GM18511 (cell line): ENCODE measurements around the gene GTF2E1.
"Not testable (repeated sequence)": the region's sequence is repeated elsewhere in the genome, so short reads cannot be mapped to it uniquely, and the experiment has no call there.

ENCODE experiments used
- ATAC-seq: cut with Tn5 transposase; IDR thresholded peaks from one replicate; pipeline ENCODE4 v1.9.1; 2021; ENCODE audit warnings: mild to moderate bottlenecking, moderate library complexity; ENCODE audit not compliant: unreplicated experiment

The GTF2E1 gene

GRCh38 chr3:120752865-120753264, 10.3 kb downstream of the GTF2E1 start:
- ATAC-seq: no peak

DNA sequence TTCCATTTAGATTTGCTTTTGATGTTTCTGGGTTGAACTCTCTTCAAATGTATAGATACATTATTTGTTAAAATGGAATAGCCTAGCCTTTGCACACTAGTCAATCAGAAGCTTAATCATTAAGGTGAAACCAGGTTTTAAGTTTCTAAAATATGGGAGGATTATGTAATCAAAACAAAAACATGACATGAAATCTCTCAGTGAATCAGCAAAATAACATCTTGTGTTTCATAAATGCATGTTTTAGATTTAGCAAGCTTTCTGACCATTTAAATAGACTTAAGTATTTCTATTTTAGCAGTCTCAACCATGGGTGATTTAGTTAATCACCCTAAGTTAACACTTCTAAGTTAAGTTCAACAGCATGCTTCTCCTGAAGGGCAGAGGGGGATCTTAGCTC, 11.3 kb downstream of the GTF2E1 start:
- no peak for ATAC-seq

DNA sequence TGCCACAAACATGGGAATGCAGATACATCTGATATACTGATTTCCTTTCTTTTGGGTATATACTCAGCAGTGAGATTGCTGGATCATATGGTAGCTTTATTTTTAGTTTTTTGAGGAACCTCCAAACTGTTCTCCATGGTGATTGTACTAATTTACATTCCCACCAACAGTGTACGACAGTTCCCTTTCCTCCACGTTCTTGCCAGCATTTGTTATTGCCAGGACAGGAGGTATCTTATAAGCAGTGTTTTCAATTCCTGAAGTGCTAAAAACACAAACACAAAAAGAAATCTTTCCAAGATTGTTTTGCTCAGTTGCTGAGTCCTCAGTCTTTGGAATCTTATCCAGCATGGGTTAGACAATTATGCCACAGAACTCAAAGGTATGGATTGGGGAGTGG, 13.5 kb downstream of the GTF2E1 start:
- ATAC-seq: no peak

DNA sequence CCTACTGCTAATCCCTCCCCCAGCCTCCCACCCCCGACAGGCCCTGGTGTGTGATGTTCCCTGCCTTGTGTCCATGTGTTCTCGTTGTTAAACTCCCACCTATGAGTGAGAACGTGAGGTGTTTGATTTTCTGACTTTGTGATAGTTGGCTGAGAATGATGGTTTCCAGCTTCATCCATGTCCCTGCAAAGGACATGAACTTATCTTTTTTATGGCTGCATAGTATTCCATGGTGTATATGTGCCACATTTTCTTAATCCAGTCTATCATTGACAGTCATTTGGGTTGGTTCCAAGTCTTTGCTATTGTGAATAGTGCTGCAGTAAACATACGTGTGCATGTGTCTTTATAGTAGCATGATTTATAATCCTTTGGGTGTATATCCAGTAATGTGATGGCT, 16.0 kb downstream of the GTF2E1 start:
- not testable (repeated sequence) for ATAC-seq

DNA sequence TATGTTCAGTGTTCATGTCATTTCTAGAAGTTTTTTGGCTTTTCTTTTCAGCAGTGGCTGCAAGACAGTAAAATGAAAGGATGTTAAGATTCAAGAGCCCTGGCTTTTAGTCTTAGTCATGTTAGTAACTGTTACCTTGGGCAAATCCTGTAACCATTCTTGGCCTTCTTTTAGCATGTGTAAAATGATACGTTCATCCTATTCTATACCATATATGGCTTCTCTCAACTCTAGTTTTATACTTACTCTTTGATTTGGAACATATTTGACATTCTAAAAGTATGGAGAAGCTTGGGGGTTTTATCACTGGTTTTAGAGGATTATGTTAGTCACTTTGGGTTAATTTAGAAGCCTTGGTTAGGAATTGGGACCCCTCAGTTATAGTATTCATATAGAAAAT, 20.1 kb downstream of the GTF2E1 start:
- no peak for ATAC-seq

DNA sequence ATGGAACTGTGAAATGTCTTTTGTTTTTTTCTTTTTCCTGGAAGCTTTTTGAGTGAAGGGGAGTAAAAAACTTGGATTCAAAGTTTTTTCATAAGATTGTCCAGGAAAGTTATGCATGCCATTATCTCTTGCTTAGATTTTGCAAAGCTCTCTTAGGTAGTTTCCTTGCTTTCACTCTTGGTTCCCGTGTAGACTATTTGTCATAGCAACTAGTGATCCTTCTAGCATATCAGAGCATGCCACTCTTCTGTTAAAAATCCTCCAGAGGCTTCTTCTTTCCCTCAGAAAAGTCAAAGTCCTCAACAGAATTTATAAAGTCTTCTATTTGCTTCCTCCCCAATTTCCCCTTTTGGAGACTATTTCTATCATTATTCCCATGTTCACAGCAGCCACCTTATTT, 21.1 kb downstream of the GTF2E1 start:
- ATAC-seq: peak; percentile 85

DNA sequence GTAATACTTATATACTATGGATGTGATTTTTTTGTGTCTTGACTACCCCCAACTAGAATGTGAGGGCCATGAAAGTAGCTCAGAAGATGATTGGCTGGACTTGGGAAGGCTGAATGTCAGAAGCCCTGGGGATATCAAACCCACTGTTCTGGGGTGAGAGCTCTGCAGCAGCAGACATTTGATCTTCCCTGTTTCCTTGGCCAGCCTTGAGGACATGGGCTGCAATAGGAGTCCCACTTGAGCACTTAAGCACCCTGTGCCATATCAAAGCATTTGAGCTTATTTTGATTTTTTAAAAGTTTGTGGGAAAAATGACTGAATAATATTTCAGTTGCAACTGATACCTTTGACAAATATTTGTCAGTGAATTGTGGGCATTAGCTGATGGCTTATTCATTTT, 21.7 kb downstream of the GTF2E1 start:
- no peak for ATAC-seq

DNA sequence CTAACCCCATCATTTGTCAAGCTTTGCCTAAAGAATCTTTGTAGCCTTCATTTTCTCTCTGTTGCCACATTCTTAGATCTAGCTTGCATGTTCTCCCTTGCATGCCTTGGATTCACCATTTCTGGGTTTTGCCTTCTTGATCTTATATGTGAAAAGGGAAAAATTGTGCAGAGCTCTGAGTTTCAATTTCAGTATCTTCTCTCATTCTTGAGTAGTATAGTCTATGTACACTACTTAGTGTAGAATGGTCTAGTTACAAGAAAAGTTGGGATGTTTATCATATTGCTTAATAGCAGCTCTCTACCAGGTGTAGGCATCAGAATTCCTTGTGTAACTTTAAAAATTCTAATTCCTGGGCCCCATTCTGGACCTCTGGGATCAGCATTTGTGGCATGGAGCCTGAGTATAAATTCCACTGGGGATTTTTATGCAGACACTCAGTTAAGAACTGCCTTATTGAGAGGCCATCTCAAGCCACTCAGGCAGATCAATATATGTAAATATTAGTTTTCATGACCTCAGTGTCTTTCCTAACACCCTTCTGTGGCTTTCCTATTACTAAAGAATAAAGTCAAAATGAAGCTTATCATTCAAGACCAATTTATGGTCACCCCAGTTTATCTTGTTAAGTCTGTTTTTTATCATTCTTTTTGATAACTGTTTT, 23.4 kb downstream of the GTF2E1 start:
- ATAC-seq: peak; percentile 63

DNA sequence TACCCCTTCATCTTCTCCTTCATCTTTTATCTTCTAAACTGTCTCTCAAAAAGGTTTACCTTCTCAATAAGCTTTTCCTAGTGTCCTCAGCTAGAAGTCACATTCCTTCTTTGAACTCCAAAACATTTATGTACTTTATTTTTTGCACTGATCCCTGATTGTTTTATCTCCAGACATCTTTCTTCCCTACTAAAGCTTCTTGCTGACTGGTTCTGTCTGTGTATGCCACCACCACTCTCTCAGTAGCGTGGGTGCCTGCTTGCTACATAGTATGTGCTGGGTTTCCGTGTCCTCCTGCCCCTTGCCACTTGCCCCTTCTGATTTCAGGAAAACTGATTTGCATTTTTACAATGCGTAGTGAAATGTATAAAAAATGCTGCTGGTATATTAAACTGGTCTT, 24.0 kb downstream of the GTF2E1 start:
- no peak for ATAC-seq

DNA sequence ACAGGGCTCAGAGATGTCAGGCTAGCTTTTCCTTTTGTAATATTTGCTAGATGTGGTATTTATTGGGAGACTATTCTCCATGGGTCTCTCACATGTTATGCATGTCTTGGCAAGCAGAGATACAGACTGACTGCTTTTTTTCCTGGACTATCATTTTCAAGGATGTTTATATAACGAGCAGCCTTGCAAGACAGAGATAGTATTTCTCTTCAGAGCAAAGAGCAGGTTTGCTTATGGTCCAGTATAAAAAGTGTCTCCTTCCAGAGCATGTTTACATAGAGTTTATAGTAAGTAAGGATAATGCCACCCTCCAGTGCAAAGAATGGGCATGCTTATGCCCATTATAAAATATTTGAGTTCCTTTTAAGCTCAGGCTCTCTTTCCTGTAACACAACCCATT, 24.6 kb downstream of the GTF2E1 start:
- ATAC-seq: no peak

GRCh38 chr3:120769436-120769835, 26.9 kb downstream of the GTF2E1 start:
- ATAC-seq: no peak

DNA sequence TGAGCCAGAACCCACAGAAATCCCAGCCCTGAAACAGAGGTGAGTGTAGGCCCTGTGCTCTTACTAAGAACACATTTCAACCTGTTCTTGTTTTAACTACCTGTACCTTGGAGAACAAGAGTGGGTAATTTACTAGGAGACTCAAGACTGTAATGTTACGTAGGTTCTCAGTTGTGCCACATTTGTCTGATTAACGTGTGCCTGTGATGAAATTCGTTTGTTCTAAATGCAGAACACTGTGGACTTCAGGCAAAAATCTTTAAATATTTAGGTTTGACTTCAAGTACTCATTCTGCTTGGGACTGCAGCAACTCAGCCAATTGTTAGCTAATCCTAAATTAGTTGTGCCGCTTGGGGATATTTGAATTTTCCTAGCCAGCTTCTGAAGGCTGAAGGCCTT, 28.3 kb downstream of the GTF2E1 start:
- ATAC-seq: no peak

DNA sequence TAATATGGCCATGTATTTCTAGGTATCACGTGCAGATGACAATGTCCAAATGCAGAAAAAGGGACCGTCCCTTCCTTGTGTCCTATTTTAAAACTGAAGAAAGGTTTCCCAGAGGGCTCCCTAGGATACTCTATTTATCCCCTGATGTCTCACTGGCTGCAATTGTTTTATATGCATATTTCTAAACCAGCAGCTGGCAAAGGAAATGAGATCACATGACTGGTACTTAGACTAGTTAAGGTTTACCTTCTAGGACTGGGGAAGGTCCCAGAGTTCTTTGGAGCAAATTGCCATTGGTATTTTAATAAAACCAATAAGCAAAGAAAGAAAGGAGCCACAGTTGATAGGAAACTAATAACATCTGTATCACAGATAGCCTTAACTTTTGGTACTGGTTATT, 29.5 kb downstream of the GTF2E1 start:
- no peak for ATAC-seq

DNA sequence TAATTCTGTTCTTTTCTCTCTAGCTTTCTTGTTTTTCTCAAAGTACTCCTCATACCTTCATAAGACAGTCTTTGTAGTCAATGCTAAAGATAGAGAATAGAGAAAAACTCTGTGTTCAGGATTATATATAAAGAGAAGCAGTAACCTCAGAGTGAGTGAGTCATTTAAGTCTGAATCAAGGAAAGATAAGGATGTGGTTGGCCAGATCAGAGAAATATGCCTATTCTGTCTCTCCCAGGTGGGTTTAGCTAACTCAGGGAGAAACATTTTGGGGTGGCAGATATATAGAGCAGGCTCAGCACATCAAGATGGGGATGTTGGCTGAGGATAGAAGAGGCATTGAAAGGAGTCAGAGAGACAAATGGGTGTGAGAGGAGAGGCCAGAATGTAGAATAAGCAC, 31.4 kb downstream of the GTF2E1 start:
- ATAC-seq: peak; percentile 85

DNA sequence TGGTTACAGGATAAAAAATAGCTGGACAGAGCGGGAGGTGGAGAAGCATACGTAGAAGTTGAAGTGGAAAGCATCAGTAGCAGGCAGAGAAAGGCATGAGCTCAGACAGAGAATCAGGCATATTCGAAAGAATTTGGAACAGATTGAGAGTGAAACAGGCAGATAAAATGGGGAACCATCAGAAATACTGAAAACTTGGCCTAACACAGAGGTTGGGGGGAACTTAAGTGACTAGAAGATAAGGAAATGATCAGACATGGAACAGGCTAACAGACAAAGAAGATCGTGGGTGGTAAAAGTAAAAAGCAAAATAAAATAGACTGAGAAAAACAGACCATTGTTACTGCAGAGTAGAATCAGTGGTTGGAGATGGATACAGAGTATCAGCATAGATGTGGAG, 32.9 kb downstream of the GTF2E1 start:
- no peak for ATAC-seq

GRCh38 chr3:120778776-120779175, 36.2 kb downstream of the GTF2E1 start:
- ATAC-seq: no peak

DNA sequence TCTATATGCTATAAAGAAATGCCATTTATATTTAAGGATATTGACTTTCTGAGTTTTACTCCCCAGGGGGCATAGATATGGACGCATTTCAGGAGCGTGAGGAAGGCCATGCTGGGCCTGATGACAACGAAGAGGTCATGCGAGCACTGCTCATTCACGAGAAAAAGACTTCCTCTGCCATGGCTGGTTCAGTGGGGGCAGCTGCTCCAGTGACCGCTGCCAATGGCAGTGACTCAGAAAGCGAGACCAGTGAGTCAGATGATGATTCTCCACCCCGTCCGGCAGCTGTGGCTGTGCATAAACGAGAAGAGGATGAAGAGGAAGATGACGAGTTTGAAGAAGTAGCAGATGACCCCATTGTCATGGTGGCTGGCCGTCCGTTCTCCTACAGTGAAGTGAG, 38.4 kb downstream of the GTF2E1 start:
- ATAC-seq: peak; percentile 91

DNA sequence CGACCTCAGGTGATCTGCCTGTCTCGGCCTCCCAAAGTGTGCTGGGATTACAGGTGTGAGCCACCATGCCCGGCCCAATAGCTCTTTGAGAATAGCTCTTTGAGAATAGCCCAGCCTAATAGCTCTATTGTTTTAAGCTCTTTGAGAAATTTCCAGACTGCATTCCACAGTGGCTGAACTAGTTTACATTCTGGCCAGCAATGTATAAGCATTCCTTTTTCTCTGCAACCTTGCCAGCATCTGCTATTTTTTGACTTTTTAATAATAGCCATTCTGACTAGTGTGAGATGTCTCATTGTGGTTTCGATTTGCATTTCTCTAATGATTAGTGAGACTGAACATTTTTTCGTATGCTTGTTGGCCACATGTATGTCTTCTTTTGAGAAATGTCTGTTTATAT, 43.3 kb downstream of the GTF2E1 start:
- peak; percentile 71 for ATAC-seq

DNA sequence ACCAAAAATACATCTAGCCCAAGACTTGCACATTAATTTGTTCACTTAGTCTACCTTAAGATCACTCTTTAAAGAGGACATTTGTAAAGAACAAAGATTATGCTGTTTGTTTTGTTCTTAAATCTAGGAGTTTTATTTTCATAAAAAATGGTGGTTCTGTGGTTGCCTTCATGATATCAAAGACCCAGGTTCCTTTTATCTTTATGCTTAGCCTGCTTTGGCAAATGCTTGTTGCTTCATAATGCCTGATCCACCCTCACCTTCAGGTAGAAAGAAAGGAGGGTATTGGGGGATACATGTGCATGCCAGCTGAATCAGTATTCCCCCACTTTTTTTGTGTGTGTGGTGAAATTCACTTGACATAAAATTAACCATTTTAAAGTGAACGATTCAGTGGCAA, 48.5 kb downstream of the GTF2E1 start:
- no peak for ATAC-seq

- ATAC-seq: no peak
These were observed 49.4 kb downstream of the GTF2E1 start for GRCh38 chr3:120791913-120792312.

DNA sequence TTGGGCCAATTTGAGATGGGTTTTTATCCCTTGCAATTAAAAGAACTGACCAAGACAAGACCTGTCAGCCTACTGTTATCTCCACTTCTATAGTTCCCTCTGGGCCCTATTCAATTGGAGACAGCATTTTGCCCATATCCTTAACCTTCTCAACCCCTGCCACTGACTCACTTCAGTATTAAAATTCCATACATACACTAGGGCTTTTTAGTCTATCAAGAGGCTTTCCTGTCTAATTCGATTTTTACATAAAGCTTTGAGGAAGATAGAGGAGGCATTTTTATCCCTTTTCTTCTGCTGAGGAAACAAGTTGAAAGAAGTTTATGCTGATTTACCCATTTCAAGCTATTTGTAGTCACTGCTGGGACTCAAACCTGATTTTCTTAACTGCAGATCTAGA, 51.1 kb downstream of the GTF2E1 start:
- ATAC-seq: no peak

DNA sequence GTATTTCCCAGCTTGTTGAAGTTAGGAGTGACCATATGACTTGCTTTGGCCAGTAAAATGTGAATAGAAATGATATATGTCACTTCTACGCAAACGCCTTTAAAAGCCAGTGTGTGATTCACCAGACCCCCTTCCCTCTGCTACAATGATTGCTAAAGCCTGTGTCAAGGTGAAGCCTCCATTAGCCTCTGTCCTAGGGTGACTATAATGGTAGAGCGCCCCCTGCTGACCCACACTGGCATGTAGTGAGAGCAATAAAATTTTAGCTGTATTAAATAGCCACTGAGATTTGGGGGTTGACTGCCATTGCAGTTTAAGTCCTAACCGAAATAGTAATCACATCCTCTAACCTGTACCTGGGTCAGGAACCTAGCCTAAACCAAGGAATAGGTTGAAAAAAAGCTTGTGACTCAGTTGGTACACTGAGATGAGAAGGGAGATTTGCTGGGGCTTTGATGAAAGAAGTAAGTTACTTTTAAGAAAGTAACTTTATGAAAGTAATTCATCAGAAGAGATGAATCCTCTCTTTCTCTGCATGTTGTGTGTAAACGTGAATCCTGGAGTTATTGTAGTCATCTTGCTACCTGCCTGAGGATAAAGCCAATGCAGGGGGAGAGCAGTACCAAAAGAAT, 52.6 kb downstream of the GTF2E1 start:
- peak; percentile 96 for ATAC-seq

DNA sequence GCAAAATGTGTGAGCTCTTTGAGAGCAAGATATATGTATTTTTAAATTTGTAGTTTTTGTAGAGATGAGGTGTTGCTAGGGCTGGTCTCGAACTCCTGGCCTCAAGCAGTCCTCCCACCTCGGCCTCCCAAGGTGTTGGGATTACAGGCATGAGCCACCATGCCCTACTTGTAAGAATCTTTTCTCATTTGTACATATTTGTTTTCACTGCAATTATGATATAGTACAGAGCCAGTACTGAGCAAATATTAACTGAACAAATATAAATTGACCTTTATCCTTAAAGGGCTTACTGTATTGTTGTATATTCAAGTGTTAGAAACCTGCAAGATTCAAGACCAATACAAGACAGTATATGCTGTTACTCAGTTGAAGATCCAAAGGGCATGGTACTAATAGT, 53.4 kb downstream of the GTF2E1 start:
- no peak for ATAC-seq
